IMR-90 (cell line): ENCODE data around the gene SLC34A2. TPM values are rescaled to one million over a fixed set of nuclear protein-coding genes. Genes with fewer than 3 reads are reported as not detected.

Source experiments
- ATAC-seq: fragments of 200-7000 bp; cut with Tn5 transposase; 2 replicates; pipeline ENCODE4 v1.9.1; 2020; ENCODE audit warnings: low read depth, mild to moderate bottlenecking, moderate library complexity
- BruUV-seq: library from RNA; stranded (reverse); fragments of 400-500 nt; replicated peaks from 2 replicates; lab custom pipeline; 2021; lab: Mats Ljungman, UMichigan
- CTCF ChIA-PET: fragments of 300-600 bp; formaldehyde crosslinking; extraction: SDS; loops from one replicate; lab custom pipeline; 2021; ENCODE audit warnings: antibody characterized with exemption; lab: Yijun Ruan, JAX
- POLR2A ChIA-PET: fragments of 300-600 bp; sonication (Branson Sonifier 250); formaldehyde crosslinking; loops from one replicate; lab custom pipeline; 2022; ENCODE audit warnings: antibody characterized with exemption; ENCODE audit not compliant: unreplicated experiment; lab: Charles Lee
- DNase-seq: peaks from one replicate; pipeline ENCODE4 v3.0.0; 2013
- H2AFZ ChIP-seq: replicated peaks from 2 replicates; pipeline ENCODE3; 2013; ENCODE audit warnings: low read length, mild to moderate bottlenecking; ENCODE audit not compliant: poor library complexity
- H2AK5ac ChIP-seq: 2 replicates; pipeline ENCODE4 v1.6.1; 2013; ENCODE audit warnings: low read depth, low read length, inconsistent platforms
- H2AK9ac ChIP-seq: replicated peaks from 2 replicates; pipeline ENCODE3; 2013; ENCODE audit warnings: mild to moderate bottlenecking, low read depth, low read length, moderate library complexity; ENCODE audit not compliant: poor library complexity
- H2BK120ac ChIP-seq: 2 replicates; pipeline ENCODE4 v1.6.1; 2013; ENCODE audit warnings: low read depth, low read length, inconsistent platforms
- H2BK15ac ChIP-seq: 3 replicates; pipeline ENCODE4 v1.6.1; 2013; ENCODE audit warnings: low read depth, low read length, inconsistent platforms
- H2BK20ac ChIP-seq: 2 replicates; pipeline ENCODE4 v1.6.1; 2013; ENCODE audit warnings: low read depth, mild to moderate bottlenecking, inconsistent platforms, low read length, moderate library complexity
- H2BK5ac ChIP-seq: 2 replicates; pipeline ENCODE4 v1.6.1; 2013; ENCODE audit warnings: mild to moderate bottlenecking, low read depth, low read length, inconsistent platforms; ENCODE audit not compliant: poor library complexity, severe bottlenecking
- H3K14ac ChIP-seq: replicated peaks from 2 replicates; pipeline ENCODE4 v1.6.1; 2013; ENCODE audit warnings: low read depth, low read length, inconsistent platforms
- H3K18ac ChIP-seq: 2 replicates; pipeline ENCODE4 v1.6.1; 2013; ENCODE audit warnings: low read depth, low read length, control low read depth
- H3K23ac ChIP-seq: 2 replicates; pipeline ENCODE4 v1.6.1; 2013; ENCODE audit warnings: low read depth, low read length, inconsistent platforms
- H3K27ac ChIP-seq: 2 replicates; pipeline ENCODE4 v1.5.1; 2013; ENCODE audit warnings: mild to moderate bottlenecking, control low read depth, low read length; ENCODE audit not compliant: insufficient read depth
- H3K27me3 ChIP-seq: 2 replicates; pipeline ENCODE4 v1.6.1; 2013; ENCODE audit warnings: low read length; ENCODE audit not compliant: control insufficient read depth, insufficient read depth
- H3K36me3 ChIP-seq: 2 replicates; pipeline ENCODE4 v1.6.1; 2013; ENCODE audit warnings: low read length, mixed read lengths; ENCODE audit not compliant: control insufficient read depth, insufficient read depth
- H3K4ac ChIP-seq: 2 replicates; pipeline ENCODE4 v1.6.1; 2013; ENCODE audit warnings: low read depth, low read length, inconsistent platforms
- H3K4me1 ChIP-seq: 2 replicates; pipeline ENCODE4 v1.6.1; 2013; ENCODE audit warnings: low read length, mixed read lengths; ENCODE audit not compliant: control insufficient read depth, insufficient read depth
- H3K4me2 ChIP-seq: 2 replicates; pipeline ENCODE4 v1.6.1; 2013; ENCODE audit warnings: low read depth, mild to moderate bottlenecking, control low read depth, low read length, moderate library complexity
- H3K4me3 ChIP-seq: 2 replicates; pipeline ENCODE4 v1.5.1; 2013; ENCODE audit warnings: low read depth, mild to moderate bottlenecking, control low read depth, low read length, moderate library complexity; ENCODE audit not compliant: insufficient read depth
- H3K56ac ChIP-seq: 2 replicates; pipeline ENCODE4 v1.6.1; 2013; ENCODE audit warnings: low read length, inconsistent platforms; ENCODE audit not compliant: insufficient read depth; ENCODE audit errors: extremely low read depth
- H3K79me1 ChIP-seq, 2 experiments: 2 replicates each; pipeline ENCODE4 v1.6.1; 2013; ENCODE audit warnings: low read length in 2 of 2, inconsistent platforms in 1 of 2, low read depth in 1 of 2
- H3K9ac ChIP-seq: 2 replicates; pipeline ENCODE4 v1.6.1; 2013; ENCODE audit warnings: low read depth, low read length, control low read depth
- H3K9me1 ChIP-seq: 2 replicates; pipeline ENCODE4 v1.6.1; 2013; ENCODE audit warnings: low read length, inconsistent platforms; ENCODE audit not compliant: insufficient read depth
- H3K9me3 ChIP-seq: 2 replicates; pipeline ENCODE4 v1.6.1; 2013; ENCODE audit warnings: low read length; ENCODE audit not compliant: control insufficient read depth, insufficient read depth
- H4K20me1 ChIP-seq: 2 replicates; pipeline ENCODE4 v1.6.1; 2013; ENCODE audit warnings: low read length, inconsistent platforms; ENCODE audit not compliant: insufficient read depth
- H4K5ac ChIP-seq: 2 replicates; pipeline ENCODE4 v1.6.1; 2013; ENCODE audit warnings: mild to moderate bottlenecking, low read depth, low read length, control low read depth
- H4K8ac ChIP-seq, 2 experiments: 2 replicates each; pipeline ENCODE4 v1.6.1; 2013; ENCODE audit warnings: low read depth in 2 of 2, low read length in 2 of 2, control low read depth in 1 of 2, inconsistent platforms in 1 of 2
- H4K91ac ChIP-seq: 2 replicates; pipeline ENCODE4 v1.6.1; 2013; ENCODE audit warnings: low read depth, low read length, inconsistent platforms; ENCODE audit not compliant: insufficient read depth
- BHLHE40 ChIP-seq: fragments of 150-350 bp; IDR thresholded peaks from 2 replicates; pipeline ENCODE4 v1.6.1; 2016; ENCODE audit warnings: mild to moderate bottlenecking, low read depth, low read length
- CEBPB ChIP-seq: IDR thresholded peaks from 2 replicates; pipeline ENCODE4 v1.6.1; 2012; ENCODE audit warnings: low read depth, low read length, improper control_type of control experiment
- CHD1 ChIP-seq: IDR thresholded peaks from 2 replicates; pipeline ENCODE4 v1.6.1; 2012; ENCODE audit warnings: low read depth, low read length, improper control_type of control experiment
- CTCF ChIP-seq: conservative IDR thresholded peaks from 2 replicates; pipeline ENCODE4 v1.5.1; 2012; ENCODE audit warnings: mild to moderate bottlenecking, low read depth, low read length, improper control_type of control experiment
- ELK1 ChIP-seq: fragments of 150-350 bp; IDR thresholded peaks from 2 replicates; pipeline ENCODE4 v1.6.1; 2016; ENCODE audit warnings: low read depth, mild to moderate bottlenecking, low read length, moderate library complexity, borderline replicate concordance
- FOS ChIP-seq: fragments of 150-350 bp; IDR thresholded peaks from 2 replicates; pipeline ENCODE4 v1.6.1; 2016; ENCODE audit warnings: low read depth, low read length
- MAFK ChIP-seq: IDR thresholded peaks from 2 replicates; pipeline ENCODE4 v1.6.1; 2012; ENCODE audit warnings: low read depth, low read length, improper control_type of control experiment
- MAZ ChIP-seq: IDR thresholded peaks from 2 replicates; pipeline ENCODE4 v1.6.1; 2012; ENCODE audit warnings: low read depth, mild to moderate bottlenecking, low read length, improper control_type of control experiment, moderate library complexity, borderline replicate concordance
- MXI1 ChIP-seq: IDR thresholded peaks from 2 replicates; pipeline ENCODE4 v1.6.1; 2012; ENCODE audit warnings: low read depth, mild to moderate bottlenecking, low read length, moderate library complexity, borderline replicate concordance
- NFE2L2 ChIP-seq: fragments of 150-350 bp; IDR thresholded peaks from 2 replicates; pipeline ENCODE4 v1.6.1; 2016; ENCODE audit warnings: low read depth, mild to moderate bottlenecking, low read length
- POLR2A ChIP-seq: IDR thresholded peaks from 2 replicates; pipeline ENCODE4 v1.6.1; 2012; ENCODE audit warnings: mild to moderate bottlenecking, low read depth, low read length
- RAD21 ChIP-seq: IDR thresholded peaks from 2 replicates; pipeline ENCODE4 v1.6.1; 2012; ENCODE audit warnings: low read length, improper control_type of control experiment
- RCOR1 ChIP-seq: IDR thresholded peaks from 2 replicates; pipeline ENCODE4 v1.6.1; 2012; ENCODE audit warnings: mild to moderate bottlenecking, low read length, improper control_type of control experiment; ENCODE audit not compliant: insufficient replicate concordance
- RFX5 ChIP-seq: IDR thresholded peaks from 2 replicates; pipeline ENCODE4 v1.8.0; 2012; ENCODE audit warnings: low read depth, mild to moderate bottlenecking, low read length, moderate library complexity
- SMC3 ChIP-seq: fragments of 150-350 bp; IDR thresholded peaks from 2 replicates; pipeline ENCODE4 v1.6.1; 2016; ENCODE audit warnings: low read depth, mild to moderate bottlenecking, antibody characterized with exemption, low read length, moderate library complexity
- USF2 ChIP-seq: fragments of 150-350 bp; IDR thresholded peaks from 2 replicates; pipeline ENCODE4 v1.6.1; 2017; ENCODE audit warnings: mild to moderate bottlenecking, antibody characterized with exemption, low read length, low read depth
- WGBS, 2 experiments: methylation state at CpG; one replicate each; pipeline versions ENCODE4 v1.1.5 to v1.1.7; 2013; ENCODE audit warnings: missing lambda C conversion rate in 2 of 2; ENCODE audit not compliant: insufficient read length in 1 of 2; ENCODE audit errors: extremely low coverage in 2 of 2; 5-methylcytosine and 5-hydroxymethylcytosine counted together
- dilution Hi-C: fragments of 300-500 bp; cut with HindIII; formaldehyde crosslinking; loops from one replicate; pipeline ENCODE4 v1.14.3; 2018; ENCODE audit warnings: low sequenced_read_pairs; ENCODE audit not compliant: unreplicated experiment
- in situ Hi-C: fragments of 300-500 bp; cut with MboI; formaldehyde crosslinking; loops from 3 replicates; pipeline ENCODE4 v1.14.3; 2019; ENCODE audit warnings: low sequenced_read_pairs, inconsistent platforms, mixed read lengths
- intact Hi-C: fragments of 100-400 bp; cut with micrococcal nuclease; formaldehyde crosslinking; loops from 2 replicates; pipeline ENCODE4 v1.10.0; 2022
- polyA plus RNA-seq, 3 experiments: library from polyadenylated mRNA; depleted of rRNA; stranded (reverse); fragments of >200 nt; gene quantifications; 2 replicates each; pipeline ENCODE4 v1.2.3, GENCODE V29; 2012; ENCODE audit warnings: low replicate concordance in 1 of 3
- total RNA-seq: library from RNA; depleted of rRNA; stranded (reverse); fragments of >200 nt; gene quantifications from 2 replicates; pipeline ENCODE4 v1.2.3, GENCODE V29; 2012

Gene SLC34A2
- total and polyA plus RNA-seq, 2 of the 4 experiments (the other 2 are of a cell fraction): not detected

GRCh38 chr4:25638806-25639205 is 16.8 kb upstream of the SLC34A2 start:
- Histone ChIP-seq H4K91ac (no peak overlapping the region), H3K14ac (no peak overlapping the region), H3K27me3 (peaks cover 4% of the 10 kb centered on the region), H3K4me1 (no peaks in the 10 kb centered on the region), H3K56ac (no peak overlapping the region), H3K9ac (no peak overlapping the region), H2AK9ac (no peak overlapping the region), H3K4me2 (no peak overlapping the region), H2AK5ac (no peak overlapping the region), H2BK120ac (no peak overlapping the region), H3K36me3 (no peaks in the 10 kb centered on the region), H3K4ac (no peak overlapping the region), H3K23ac (no peak overlapping the region), H2BK15ac (no peak overlapping the region), H3K4me3 (no peak overlapping the region), H2BK20ac (no peak overlapping the region), H2BK5ac (no peak overlapping the region), H3K79me1 (no peaks in the 10 kb centered on the region), H2AFZ (no peak overlapping the region), H4K20me1 (no peaks in the 10 kb centered on the region), H3K9me1 (no peaks in the 10 kb centered on the region), H3K27ac (no peak overlapping the region), H3K9me3 (no peaks in the 10 kb centered on the region), H4K5ac (no peak overlapping the region), H3K18ac (no peak overlapping the region), H4K8ac (no peak overlapping the region)
- ChIA-PET POLR2A (no interaction called here), CTCF (no interaction called here)
- intact Hi-C loops (no loop called here), dilution Hi-C loops (no loop called here), in situ Hi-C loops (no loop called here)
- DNase-seq: no peak
- no TSS peak for BruUV-seq
- TF ChIP-seq ELK1: no peak
- no peak for TF ChIP-seq BHLHE40
- no peak for TF ChIP-seq FOS
- TF ChIP-seq SMC3: no peak
- no peak for TF ChIP-seq USF2
- TF ChIP-seq POLR2A: no peak
- TF ChIP-seq CEBPB: no peak
- no peak for TF ChIP-seq RCOR1
- no peak for TF ChIP-seq NFE2L2
- TF ChIP-seq CHD1: no peak
- no peak for TF ChIP-seq MXI1
- TF ChIP-seq RAD21: no peak
- no peak for TF ChIP-seq RFX5
- no peak for TF ChIP-seq MAFK
- TF ChIP-seq MAZ: no peak
- TF ChIP-seq CTCF: no peak
- ATAC-seq: no peak
- 0% methylated on average over 2 of the region's 4 CpGs; no CpG with 5 or more reads in 1 of the 2 experiments for WGBS, 2 experiments
